Activated CD4-positive, CD25-positive, alpha-beta regulatory T cell treated with anti-CD3 and anti-CD28 coated beads, Interleukin-2, amount 50 U/mL, for 16 hours (primary cell): ENCODE results near the gene MYBPH.

Experiments
- DNase-seq: peaks from one replicate; pipeline ENCODE4 v3.0.0-alpha.2; 2020; ENCODE audit warnings: low read depth, low spot score

MYBPH gene

DNA sequence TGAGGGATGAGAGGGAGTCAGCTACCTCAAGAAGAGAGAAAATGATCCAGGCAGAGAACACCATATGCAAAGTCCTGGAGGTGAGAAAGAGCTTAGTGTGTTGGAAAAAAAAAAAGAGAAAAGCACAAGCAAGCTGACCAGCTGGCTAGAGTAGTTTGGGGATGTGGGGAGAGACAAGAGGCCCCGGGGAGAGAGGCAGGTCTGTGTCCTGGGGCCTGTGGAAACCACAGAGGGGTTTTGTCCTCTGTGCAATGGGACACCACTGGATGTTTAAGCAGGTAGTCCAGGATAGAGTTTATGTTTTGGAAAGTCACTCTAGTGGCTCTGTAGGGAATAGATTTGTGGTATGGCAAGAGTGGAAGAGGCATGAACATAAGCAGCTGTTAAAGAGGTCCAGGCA, 25.3 kb upstream of the MYBPH start:
- no peak for DNase-seq

DNA sequence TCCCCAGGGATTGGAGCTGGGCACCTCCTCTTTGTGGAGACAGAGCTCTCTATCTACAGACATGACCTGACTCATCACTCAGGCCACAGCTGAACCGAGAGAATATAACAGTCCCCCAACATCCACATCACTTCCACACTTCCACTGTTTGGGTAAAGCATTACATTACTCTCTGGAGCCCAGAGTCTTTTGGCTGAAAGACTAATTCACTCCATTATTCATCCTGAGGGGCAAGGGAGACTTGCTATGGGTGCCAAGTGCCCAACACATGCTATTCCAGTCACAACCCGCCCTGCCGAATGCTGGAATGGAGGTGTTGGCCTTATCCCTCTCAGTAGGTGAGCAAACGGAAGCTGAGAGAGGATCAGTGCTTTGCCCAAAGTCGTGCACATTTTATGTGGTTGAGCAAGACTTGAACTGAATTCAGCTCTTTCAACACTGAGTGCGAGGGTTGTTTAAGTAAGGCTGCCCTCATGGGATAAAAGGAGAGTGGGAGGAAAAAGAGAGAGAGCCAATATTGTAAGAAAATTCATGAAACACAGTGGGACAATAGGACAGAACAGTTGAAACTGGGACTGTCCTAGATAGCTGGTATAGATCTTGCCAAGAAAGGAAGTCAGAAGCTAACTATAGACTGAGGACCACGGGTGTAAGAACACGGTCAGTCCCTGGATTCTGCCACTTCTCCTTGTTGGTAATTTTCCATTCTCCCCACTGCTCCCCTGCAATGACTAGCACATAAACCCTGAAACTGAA, 24.4 kb upstream of the MYBPH start:
- DNase-seq = no peak

DNA sequence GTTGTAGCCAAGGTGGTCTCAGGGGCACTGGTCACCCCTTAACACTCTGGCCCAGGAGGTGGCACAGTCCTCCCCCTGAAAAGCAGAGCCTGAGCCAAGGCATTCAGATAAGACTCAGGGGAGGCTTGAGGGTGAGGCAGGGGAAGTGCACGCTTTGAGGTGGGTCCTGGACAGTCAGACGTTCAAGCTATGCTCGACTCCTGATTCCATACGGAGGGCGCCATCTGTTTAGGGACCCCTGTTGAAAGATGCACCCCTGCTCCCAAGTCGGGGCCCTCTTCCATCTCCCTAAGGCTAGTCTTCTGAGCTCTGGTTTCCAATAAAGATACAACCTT, 23.8 kb upstream of the MYBPH start:
- DNase-seq = no peak

DNA sequence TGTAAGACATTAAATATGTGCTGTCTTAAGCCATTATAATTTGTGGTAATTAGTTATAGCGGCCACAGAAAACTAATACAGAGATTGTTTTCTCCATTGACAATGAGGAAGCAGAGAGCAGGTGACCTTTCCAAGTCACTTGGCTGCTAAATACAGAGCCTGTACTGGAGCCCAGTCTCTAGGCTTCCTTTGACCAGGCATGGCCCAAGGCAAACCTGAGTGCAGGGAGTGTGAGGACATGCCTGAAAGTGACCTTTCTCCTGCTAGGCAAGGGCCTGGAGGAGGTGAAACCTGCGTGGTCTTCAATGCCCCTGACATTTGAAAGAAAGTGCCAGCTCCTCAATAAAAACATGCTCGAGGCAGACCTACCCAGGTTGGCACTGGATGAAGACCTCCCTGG, 23.4 kb upstream of the MYBPH start:
- no peak for DNase-seq

DNA sequence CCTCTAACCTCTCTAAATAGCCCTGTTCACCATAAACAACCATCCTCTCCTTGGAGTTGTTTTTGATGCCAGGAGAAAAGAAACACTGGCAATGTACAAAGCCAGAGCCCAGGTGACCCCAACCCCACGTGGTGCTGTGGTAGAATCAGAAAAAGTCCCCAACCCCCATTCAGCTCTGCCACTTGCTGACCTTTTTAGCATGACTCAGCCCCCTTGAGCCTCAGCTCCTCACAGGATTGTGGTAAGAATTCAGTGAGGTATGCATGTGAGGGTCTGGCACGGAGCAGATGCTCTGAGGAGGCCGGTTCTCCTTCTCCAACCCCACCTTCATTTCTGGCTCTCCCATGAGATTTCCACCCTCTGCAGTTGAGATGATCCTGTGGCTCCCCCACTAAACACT, 22.0 kb upstream of the MYBPH start:
- no peak for DNase-seq

DNA sequence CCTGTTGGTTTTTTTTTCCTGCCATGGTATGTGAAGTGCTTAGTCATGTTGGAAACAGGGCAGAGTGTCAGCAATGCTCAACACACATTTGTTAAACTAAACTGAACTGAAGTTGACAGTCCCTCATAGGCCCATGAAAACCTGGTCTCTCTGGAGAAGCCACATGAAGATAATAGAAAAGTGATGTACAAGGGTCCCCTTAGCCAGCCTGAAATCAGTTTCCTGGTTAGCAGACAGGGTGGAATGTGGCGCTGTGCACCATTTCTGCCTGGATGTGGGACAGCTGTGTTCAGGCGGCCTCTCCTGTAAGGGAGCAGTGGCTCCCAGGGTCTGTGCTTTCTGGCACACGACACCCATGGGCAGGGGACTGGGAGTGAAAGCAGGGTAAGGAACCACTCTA, 20.7 kb upstream of the MYBPH start:
- no peak for DNase-seq

DNA sequence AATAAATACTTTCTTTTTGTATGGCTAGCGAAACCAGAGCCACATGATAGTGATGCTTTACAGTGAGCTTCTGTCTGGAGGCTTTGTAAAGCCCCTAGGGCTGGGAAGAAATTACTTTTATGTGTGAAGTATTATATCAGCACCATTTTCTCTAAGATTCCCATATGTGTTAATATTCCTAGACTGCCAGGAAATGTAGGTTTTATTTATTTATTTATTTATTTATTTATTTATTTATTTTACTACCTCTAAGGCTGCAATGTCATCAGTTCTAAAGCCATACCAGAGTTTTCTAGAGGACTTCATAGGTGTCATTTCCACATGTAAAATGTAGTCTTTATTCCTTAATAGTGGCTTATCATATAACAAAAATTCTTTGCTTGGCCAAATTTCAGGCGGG, 15.3 kb upstream of the MYBPH start:
- no peak for DNase-seq

DNA sequence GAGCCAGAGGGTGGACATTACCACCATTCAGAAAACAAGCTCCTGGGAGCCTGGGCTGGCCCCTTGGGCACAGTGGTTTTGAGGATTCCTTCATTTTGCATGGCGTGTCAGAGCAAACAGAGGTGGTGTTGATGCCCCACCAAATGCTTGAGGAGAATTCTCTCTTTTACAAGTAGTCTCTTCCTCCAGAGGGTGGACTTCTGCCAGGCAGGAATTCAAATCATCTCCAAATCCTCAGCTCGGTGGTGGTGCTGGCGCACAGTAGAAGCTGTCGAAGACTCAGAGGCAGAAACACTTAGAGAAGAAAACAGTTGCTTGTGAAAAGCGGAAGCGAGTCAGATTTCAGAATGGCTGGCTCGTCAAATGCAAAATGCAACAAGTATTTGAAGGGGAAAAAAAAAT, 14.3 kb upstream of the MYBPH start:
- no peak for DNase-seq

DNA sequence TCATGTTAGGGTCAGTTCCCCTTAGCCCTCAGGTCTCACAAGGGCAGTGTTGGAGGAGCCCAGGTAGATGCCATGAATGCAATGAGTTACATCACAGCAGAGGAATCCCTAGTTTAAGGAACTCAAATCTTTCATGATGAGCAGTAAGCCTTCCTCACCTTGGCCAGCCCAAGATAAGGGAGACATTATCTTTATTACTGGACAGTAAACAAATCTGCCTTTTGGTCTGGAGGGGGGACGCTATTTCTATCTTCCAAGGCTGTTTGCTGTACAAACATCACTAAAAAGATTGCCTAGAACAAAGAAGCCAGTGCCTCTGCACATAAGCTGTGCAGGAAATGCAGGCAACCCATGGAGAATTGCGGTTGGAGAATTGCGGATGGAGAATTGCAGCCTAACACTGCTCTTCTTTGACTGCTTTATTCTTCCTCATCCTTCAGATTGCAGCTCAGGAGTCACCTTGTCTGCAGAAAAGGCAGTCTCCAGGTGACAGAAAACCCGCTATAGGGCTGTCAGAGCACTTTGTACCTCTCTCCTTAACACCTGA, 13.1 kb upstream of the MYBPH start:
- no peak for DNase-seq

DNA sequence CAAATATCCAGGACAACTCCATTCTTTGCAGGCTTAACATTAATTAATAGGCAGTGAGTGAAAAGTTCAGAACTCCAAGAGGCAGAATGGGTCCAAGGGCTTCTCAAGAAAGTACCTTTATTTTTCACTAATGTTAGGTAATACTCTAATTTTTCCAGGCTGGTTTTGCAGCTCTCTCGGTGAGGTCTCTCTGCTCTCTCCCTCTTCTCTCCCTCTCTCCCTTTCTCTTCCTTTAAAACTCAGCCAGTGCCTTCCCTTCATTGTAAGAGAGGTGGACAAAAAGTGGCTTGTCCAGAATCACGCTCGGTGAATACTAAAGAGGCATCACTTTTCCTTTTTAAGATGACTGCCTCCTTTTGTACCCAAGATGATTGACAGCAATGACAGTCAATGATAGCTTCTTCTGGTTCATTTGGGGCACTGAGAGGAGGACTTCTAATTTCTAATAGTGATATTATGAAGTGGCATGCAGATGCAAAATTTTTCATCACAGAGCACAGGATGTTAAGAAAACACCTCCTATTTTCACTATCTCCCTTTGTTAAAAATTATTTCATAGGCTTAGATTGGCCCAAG, 12.2 kb upstream of the MYBPH start:
- DNase-seq = no peak

DNA sequence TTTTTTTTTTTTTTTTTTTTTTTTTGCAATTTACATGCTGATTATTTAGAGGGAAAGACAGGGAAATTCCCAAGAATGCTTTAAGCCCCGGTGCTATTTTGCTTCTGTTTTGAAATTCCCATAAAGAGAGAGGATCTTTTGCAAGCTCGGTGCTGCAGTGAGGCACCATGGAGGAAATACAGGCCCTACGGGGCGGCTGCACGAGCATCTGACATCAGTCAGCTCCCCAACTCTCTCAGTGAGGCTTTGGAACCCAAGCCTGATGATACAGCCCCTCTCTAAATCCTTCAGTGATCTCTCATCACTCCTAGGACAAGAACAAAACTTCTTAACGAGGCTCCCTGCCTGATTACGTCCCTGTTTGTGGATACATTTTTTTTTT, 11.7 kb upstream of the MYBPH start:
- DNase-seq = no peak

DNA sequence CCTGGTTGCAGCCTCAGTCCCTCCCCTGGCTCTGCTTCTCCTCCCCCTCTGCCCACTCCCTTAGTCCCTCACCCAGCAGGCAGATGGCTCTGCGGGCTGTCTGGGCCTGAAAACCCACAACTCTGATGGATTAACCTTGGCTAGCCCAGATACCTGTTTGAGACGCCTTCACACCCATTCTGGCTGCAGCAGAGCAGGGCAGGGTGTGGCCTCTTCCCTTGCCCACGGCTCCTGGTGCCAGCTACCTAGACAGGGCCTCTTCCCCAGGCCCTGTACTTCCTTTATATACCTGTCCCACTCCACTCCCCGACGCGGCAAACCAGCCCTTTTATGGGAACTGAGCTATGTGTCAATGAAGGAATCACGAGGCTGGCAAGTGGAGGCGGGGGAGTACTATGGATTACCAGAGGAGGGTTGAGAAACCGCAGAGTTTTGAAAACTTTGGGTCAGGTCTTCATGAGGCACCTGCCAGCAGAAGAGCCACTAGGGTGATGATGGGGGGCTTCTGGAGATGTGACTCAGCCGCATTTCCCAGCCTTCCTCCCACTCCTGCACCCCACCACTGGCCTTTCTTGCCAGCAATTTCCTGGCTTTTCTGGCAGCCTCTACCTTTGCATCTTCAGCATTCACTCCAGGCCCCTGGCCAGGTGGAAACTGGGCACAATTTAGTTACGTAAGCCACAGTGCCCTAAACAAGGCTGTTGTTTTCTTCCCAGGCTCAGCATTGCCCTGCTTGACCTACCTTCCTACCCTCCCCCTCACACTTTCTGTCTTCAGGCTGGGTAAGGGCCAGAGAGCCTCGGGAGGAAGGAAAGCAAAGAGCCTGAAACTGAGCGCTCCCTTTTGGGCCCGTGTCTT, 11.0 kb upstream of the MYBPH start, which contains the start of gene CHI3L1:
Gene CHI3L1 (minus strand): TSS at position 259 of the 858 bp plus-strand sequence. CDS start 81 bp downstream, at position 178.
- DNase-seq = no peak

DNA sequence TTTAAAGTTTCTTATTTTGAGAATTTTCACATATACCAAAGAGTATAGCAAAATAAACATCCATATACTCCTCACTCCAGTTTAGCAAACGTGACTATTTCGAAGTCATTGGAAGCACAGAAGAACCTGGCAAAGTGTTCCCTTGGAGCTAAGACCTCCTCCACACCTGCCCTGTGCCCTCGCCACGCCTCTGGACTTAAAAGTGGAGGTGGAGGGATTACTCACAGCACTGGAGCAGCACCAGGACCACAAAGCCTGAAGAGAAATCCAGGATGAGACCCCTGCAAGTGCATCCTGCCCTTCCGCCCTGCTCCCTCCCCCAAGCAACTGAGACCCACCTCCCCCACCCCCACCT, 10.4 kb upstream of the MYBPH start:
- no peak for DNase-seq

DNA sequence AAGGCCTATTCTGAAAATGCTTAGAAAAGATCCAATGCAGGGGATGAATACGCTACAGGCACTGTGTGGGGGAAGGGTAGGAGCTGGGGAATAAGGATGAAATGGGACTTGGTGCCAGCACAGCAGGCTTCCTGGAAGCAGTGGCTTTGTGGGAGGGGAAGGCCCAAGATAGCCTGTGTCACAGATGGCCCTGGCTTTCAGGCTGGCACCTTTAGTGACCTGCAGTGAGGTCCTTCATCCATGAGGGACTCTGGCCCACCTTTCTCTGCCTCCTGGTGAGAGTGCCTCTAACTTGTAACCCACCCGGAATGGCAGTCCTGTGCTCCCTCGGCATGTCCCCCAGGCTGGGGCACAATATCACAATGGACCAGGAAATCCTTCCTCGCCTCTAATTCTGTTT, 10.0 kb upstream of the MYBPH start:
- no peak for DNase-seq

DNA sequence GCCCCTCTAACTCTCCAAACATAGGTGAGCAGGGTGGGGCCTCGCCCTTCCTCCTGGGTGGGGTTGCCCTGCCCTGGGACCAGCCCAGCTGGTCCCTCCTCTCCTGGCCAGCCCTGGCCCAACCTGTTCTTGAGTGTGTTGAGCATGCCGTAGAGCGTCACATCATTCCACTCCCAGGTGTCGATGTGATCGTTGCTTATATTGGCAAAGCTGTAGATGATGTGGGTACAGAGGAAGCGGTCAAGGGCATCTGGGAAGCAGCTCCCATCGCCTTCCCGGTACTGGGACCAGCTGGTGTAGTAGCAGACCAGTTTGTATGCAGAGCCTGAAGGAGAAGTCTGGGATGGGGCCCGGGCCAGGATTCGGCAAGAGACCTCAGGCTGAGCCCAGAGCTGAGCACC, 9.4 kb upstream of the MYBPH start:
- no peak for DNase-seq

DNA sequence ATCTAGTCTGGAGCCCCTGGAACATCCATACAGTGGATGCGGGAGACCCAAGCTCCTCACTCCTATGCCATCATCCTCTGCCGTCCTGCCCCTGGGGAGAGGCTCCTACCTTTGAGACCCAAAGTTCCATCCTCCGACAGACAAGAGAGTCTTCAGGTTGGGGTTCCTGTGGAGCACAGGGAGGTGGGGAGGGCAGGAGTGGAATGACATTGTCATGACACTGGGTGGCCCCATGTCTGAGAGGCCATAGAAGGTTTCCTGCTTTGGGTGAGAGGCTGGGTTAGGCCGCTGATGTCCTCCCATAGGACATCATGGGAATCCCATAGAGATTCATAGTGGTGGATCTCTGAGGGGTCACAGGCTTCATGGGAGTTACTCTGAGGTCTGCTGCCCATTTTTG, 8.8 kb upstream of the MYBPH start:
- no peak for DNase-seq

DNA sequence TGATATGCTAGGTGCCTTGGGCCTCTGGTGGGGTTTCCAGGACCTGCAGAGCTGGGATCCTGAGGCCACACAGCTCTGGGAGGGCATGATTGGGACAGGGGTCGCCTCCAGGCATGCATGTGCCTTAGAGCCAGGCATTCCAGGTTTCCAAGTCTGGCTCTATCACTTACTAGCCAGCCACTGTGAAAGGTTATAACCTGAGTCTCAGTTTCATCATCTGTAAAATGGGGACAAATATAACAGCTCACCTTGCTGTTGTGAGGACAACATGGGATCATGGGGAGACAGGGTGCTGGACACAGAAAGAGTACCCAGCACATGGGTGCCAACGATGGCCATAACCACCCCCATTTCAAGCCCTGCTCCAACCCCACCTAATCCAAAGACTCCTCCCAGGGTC, 8.2 kb upstream of the MYBPH start:
- DNase-seq = no peak

DNA sequence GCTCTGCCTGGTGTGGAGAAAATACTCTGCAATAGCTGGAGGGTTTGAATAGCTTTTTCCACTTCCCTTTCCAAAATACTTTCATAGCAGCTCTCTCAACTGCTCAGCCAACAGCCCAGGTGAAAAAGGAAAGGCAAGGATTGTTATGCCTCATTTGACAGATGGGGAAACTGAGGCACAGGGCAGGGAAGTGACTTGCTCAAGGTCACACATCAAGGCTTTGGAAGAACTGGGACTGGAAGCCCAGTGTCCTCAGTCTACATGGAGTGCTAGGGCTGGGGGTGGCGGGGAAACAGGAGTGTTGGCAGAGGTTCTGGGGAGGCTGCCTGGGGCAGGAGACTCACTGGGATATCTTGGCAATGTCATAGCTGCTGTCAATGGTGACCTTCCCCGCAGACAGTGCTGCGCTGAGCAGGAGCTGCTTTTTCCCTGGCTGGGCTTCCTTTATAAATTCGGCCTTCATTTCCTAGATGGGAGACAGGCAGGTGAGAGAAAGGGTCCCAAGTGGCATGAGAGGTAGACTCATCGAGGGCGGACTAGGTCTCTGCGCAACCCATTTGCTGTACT, 6.8 kb upstream of the MYBPH start:
- no peak for DNase-seq

DNA sequence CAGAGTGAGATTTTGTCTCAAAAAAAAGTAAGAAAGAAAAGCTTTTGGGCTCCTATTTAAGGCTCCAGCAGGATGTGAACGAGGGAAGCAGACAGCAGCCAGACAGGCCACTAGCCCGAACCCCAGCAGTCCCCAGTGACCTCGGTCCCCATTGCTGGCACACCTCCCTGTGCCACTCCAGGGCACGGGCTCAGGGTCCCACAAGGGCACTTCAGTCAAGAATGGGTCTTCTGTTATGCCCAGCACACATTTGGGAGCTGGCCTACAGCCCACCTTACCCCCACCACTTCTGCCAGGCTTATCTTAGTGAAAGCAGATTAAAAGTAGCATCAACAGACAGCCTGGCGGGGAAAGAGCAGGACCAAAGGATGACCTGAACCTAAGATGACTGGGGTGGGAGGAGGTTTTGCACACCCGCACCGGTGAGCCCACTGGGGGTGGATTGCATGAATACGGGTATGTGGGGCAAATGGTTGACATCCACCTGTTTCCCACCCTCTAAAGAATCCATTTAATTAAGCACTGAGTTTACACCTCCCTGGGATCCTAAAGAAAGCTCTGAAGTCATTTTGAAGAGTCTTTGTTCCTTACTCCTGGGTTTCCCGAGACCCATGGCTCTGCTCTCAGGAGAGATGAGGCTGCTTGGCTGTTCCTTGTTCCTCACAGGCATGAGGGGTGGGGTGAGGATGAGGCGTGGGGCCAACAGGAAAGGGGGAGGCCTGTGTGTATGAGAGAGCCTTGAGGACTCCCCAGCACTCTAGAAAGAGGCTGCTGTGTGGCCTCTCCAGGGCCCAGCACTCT, 6.2 kb upstream of the MYBPH start:
- DNase-seq = no peak

DNA sequence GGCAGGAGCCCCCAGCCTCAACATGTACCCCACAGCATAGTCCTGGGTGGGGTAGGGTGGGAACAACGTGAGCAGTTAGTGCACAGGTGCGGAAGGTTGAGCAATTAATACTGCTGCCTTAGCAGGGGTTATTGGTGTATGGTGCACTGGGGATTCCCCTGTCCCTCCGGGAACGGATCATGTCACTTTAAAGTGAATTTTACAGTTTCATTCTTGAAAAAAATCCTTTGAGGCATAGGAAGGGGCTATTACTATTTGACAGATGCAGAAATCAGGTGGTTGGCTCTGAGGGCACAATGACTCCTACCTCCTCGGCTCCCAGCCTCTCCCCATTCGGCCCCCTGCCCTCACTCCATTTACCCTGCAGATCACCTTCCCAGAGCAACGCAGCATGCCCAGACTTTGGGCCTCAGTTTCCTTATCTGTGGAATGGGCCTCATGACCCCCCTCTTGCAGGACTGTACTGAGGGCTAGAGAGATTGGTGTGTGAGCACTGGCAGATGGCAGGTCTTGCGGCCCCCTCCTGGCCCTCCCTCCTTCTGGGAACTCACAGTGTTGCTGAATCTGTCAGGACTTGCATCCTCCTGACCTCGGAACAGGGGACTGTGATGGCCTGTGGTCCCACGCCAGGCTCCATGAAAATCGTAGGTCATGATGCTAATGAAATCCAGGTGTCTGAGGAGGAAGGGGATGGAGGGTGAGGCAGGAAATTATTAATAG, 5.1 kb upstream of the MYBPH start:
- DNase-seq = no peak

DNA sequence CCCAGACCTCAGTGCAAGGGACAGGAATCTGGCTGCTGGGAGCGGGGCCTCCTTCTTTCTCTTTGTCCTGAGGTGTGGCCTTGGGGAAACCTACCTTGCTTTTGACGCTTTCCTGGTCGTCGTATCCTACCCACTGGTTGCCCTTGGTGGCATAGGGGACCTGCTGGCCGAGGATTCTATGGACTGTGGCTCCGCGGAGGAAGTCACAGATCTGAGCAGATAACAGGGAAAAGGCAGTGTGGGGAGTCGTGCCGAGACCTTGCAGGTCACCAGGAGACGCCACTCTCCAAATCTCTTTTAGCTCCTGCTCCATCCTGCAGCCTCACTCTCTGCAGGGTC, 4.0 kb upstream of the MYBPH start:
- no peak for DNase-seq
